OCI-LY1 (cell line): ENCODE data around the gene SP8.

Experiments used
- H2AFZ ChIP-seq: fragments of 200-600 bp; sonication (generic), shearing (Covaris generic); 2 replicates; pipeline ENCODE4 v1.6.0; 2014; ENCODE audit warnings: antibody characterized with exemption, mild to moderate bottlenecking, low read length
- H3F3A ChIP-seq: fragments of 200-600 bp; sonication (generic), shearing (Covaris generic); 2 replicates; pipeline ENCODE4 v1.6.0; 2014; ENCODE audit warnings: mild to moderate bottlenecking, antibody characterized with exemption, low read length, moderate library complexity; ENCODE audit not compliant: insufficient read depth
- H3K27ac ChIP-seq: fragments of 200-600 bp; sonication (generic); 2 replicates; pipeline ENCODE4 v1.5.1; 2014; ENCODE audit warnings: low read length, mixed run types, mild to moderate bottlenecking, low read depth; ENCODE audit not compliant: poor library complexity, severe bottlenecking
- H3K27me3 ChIP-seq: fragments of 200-600 bp; sonication (generic); 2 replicates; pipeline ENCODE4 v1.6.0; 2014; ENCODE audit warnings: antibody characterized with exemption, mild to moderate bottlenecking, low read length, moderate library complexity; ENCODE audit not compliant: insufficient read depth
- H3K36me3 ChIP-seq: fragments of 200-600 bp; sonication (generic); 2 replicates; pipeline ENCODE4 v1.6.1; 2014; ENCODE audit warnings: mild to moderate bottlenecking, antibody characterized with exemption, low read length, moderate library complexity, mixed read lengths; ENCODE audit not compliant: insufficient read depth
- H3K4me1 ChIP-seq: fragments of 200-600 bp; sonication (generic); 2 replicates; pipeline ENCODE4 v1.5.1; 2014; ENCODE audit warnings: mild to moderate bottlenecking, low read length, moderate library complexity; ENCODE audit not compliant: insufficient read depth, severe bottlenecking
- H3K4me2 ChIP-seq: fragments of 200-600 bp; sonication (generic), shearing (Covaris generic); 2 replicates; pipeline ENCODE4 v1.6.1; 2014; ENCODE audit warnings: low read length
- H3K4me3 ChIP-seq: fragments of 200-600 bp; sonication (generic); 2 replicates; pipeline ENCODE4 v1.5.1; 2014; ENCODE audit warnings: low read length, low read depth, mild to moderate bottlenecking, mixed read lengths; ENCODE audit not compliant: poor library complexity, severe bottlenecking
- H3K79me2 ChIP-seq: fragments of 200-600 bp; shearing (Covaris generic); 2 replicates; pipeline ENCODE4 v1.6.1; 2016; ENCODE audit warnings: mixed run types, low read length, mixed read lengths; ENCODE audit not compliant: insufficient read depth
- H3K9ac ChIP-seq: fragments of 200-600 bp; sonication (generic), shearing (Covaris generic); 2 replicates; pipeline ENCODE4 v1.6.1; 2014; ENCODE audit warnings: mild to moderate bottlenecking, low read length, mixed read lengths
- H3K9me2 ChIP-seq: fragments of 200-600 bp; sonication (generic), shearing (Covaris generic); 2 replicates; pipeline ENCODE4 v1.6.1; 2014; ENCODE audit warnings: low read depth, mild to moderate bottlenecking, low read length, mixed read lengths
- H3K9me3 ChIP-seq: fragments of 200-600 bp; shearing (Covaris generic); 2 replicates; pipeline ENCODE4 v1.6.1; 2014; ENCODE audit warnings: low read length, mixed read lengths
- H4K20me1 ChIP-seq: fragments of 200-600 bp; sonication (generic), shearing (Covaris generic); 2 replicates; pipeline ENCODE4 v1.6.0; 2016; ENCODE audit warnings: mild to moderate bottlenecking, low read length; ENCODE audit not compliant: insufficient read depth
- EZH2 ChIP-seq: fragments of 200-600 bp; sonication (generic), shearing (Covaris generic); IDR thresholded peaks from 2 replicates; pipeline ENCODE4 v1.8.0; 2017; ENCODE audit warnings: borderline replicate concordance, mixed run types, mild to moderate bottlenecking, antibody characterized with exemption, low read length, moderate library complexity, mixed read lengths
- TF ChIP-seq, protein P1 (sequence below): fragments of 200-600 bp; sonication (generic), shearing (Covaris generic); IDR thresholded peaks from 2 replicates; pipeline ENCODE4 v1.5.1; 2017; ENCODE audit warnings: mild to moderate bottlenecking, antibody characterized with exemption, low read length, moderate library complexity, mixed read lengths

The SP8 gene

DNA sequence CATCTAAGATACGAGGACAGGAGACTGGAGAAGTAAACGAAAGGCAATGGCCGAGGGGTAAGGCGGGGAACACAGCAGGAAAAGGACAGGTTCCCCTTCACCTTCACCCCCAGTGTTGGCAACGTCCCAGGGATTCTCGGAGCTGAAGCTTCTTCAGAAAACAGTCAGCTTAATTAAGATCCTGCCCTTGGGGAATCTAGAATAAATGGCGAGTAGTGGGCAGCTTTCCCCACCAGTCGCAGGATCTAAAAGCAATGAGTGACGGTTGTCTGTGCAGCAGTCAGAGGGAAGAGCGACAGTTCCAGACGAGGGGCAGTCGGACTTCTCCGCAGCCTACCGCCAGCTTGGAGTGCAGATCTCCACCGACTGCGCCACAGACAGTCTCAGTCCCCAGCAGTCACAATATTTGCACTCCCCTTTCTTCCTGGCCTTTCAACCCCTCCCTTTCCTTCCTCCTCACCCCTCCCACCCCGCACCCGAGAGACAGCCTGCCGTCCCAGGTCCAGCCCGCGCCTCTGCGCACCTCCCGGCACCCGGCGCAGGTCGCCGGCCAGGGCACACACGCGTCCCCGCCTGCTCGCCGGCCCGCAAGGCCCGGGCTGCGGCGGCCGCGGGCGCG lies 10.9 kb upstream of the SP8 start:
- H3K36me3 ChIP-seq: no peaks in the 10 kb centered on the region
- no peaks in the 10 kb centered on the region for H3F3A ChIP-seq
- H3K79me2 ChIP-seq: no peaks in the 10 kb centered on the region
- no peaks in the 10 kb centered on the region for H3K9me2 ChIP-seq
- H3K27me3 ChIP-seq: no peaks in the 10 kb centered on the region; the same call in 1 of the 2 replicates
- H4K20me1 ChIP-seq: no peaks in the 10 kb centered on the region
- peaks cover 5% of the 10 kb centered on the region for H3K4me1 ChIP-seq
- TF ChIP-seq EZH2: no peak
- TF ChIP-seq, protein P1, sequence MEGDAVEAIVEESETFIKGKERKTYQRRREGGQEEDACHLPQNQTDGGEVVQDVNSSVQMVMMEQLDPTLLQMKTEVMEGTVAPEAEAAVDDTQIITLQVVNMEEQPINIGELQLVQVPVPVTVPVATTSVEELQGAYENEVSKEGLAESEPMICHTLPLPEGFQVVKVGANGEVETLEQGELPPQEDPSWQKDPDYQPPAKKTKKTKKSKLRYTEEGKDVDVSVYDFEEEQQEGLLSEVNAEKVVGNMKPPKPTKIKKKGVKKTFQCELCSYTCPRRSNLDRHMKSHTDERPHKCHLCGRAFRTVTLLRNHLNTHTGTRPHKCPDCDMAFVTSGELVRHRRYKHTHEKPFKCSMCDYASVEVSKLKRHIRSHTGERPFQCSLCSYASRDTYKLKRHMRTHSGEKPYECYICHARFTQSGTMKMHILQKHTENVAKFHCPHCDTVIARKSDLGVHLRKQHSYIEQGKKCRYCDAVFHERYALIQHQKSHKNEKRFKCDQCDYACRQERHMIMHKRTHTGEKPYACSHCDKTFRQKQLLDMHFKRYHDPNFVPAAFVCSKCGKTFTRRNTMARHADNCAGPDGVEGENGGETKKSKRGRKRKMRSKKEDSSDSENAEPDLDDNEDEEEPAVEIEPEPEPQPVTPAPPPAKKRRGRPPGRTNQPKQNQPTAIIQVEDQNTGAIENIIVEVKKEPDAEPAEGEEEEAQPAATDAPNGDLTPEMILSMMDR: no peak
- H3K9me3 ChIP-seq: no peaks in the 10 kb centered on the region
- H3K27ac ChIP-seq: no peak overlapping the region
- no peak overlapping the region for H2AFZ ChIP-seq
- H3K4me2 ChIP-seq: peak overlapping the region; percentile 62
- H3K9ac ChIP-seq: peak overlapping the region; percentile 51; the same call in 1 of the 2 replicates
- H3K4me3 ChIP-seq: peak overlapping the region; percentile 65

DNA sequence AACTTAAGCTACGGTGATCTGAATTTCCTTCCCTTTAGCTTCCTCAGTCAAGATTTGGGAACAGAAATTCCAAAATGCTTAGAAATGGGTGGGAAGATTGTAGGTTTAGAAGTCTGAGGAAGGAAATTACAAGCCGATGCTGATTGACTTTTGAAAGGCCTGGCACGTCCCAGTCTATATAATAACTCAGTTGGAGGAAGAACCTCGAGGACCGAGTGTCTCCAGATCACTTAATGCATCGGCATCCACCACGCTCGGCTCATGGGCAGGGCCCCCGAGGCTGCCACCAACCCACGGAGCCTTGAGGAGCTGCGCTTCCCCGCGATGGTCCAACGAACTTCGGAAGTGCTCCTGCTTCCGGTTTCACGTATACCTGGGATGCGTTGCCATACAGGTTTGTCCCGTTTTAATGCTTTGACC lies 10.4 kb upstream of the SP8 start:
- H3K27me3 ChIP-seq: no peaks in the 10 kb centered on the region; the same call in 1 of the 2 replicates
- H3K9me3 ChIP-seq: no peaks in the 10 kb centered on the region
- H4K20me1 ChIP-seq: no peaks in the 10 kb centered on the region
- peak overlapping the region; percentile 62 for H3K4me2 ChIP-seq
- H3K79me2 ChIP-seq: no peaks in the 10 kb centered on the region
- no peak overlapping the region for H3K9ac ChIP-seq
- no peaks in the 10 kb centered on the region for H3K9me2 ChIP-seq
- H3K4me1 ChIP-seq: peaks cover 5% of the 10 kb centered on the region
- no peak overlapping the region for H2AFZ ChIP-seq
- H3K27ac ChIP-seq: no peak overlapping the region
- peak overlapping the region; percentile 65 for H3K4me3 ChIP-seq
- no peaks in the 10 kb centered on the region for H3F3A ChIP-seq
- TF ChIP-seq EZH2: no peak
- TF ChIP-seq, protein P1: no peak
- no peaks in the 10 kb centered on the region for H3K36me3 ChIP-seq

GRCh38 chr7:20796500-20796899 lies 9.8 kb upstream of the SP8 start:
- no peak overlapping the region for H3K4me2 ChIP-seq
- H3F3A ChIP-seq: no peaks in the 10 kb centered on the region
- no peak overlapping the region for H2AFZ ChIP-seq
- no peaks in the 10 kb centered on the region for H3K9me2 ChIP-seq
- H4K20me1 ChIP-seq: no peaks in the 10 kb centered on the region
- H3K27ac ChIP-seq: no peak overlapping the region
- H3K4me3 ChIP-seq: no peak overlapping the region
- peaks cover 5% of the 10 kb centered on the region for H3K4me1 ChIP-seq
- no peaks in the 10 kb centered on the region for H3K36me3 ChIP-seq
- no peaks in the 10 kb centered on the region for H3K79me2 ChIP-seq
- H3K27me3 ChIP-seq: no peaks in the 10 kb centered on the region; the same call in 1 of the 2 replicates
- no peaks in the 10 kb centered on the region for H3K9me3 ChIP-seq
- TF ChIP-seq EZH2: no peak
- no peak overlapping the region for H3K9ac ChIP-seq

DNA sequence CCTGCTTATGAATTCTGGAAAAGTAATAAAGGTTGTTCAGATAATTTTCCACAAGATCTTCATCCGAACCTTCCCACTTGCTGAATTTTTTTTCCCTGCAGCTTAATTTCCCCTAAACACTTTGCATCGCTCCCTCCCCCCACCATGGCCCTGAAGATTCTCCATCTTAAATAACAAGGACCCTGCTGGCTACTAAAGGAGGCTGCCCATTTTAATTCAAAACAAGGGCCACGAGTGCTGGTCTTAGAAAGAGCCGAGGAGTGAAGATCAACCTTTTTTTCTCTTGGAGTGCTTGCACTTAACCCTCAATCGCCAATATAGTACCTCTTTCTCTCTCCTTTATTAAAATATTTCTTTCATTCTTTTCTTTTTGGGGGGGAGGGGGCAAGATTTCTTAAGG lies 9.2 kb upstream of the SP8 start:
- no peak overlapping the region for H3K4me2 ChIP-seq
- no peak overlapping the region for H3K9ac ChIP-seq
- H2AFZ ChIP-seq: no peak overlapping the region
- no peaks in the 10 kb centered on the region for H3K9me2 ChIP-seq
- no peaks in the 10 kb centered on the region; the same call in 1 of the 2 replicates for H3K27me3 ChIP-seq
- TF ChIP-seq, protein P1: no peak
- no peak for TF ChIP-seq EZH2
- H3K4me1 ChIP-seq: peaks cover 5% of the 10 kb centered on the region
- H3K4me3 ChIP-seq: no peak overlapping the region
- no peaks in the 10 kb centered on the region for H4K20me1 ChIP-seq
- no peaks in the 10 kb centered on the region for H3K9me3 ChIP-seq
- no peak overlapping the region for H3K27ac ChIP-seq
- no peaks in the 10 kb centered on the region for H3K36me3 ChIP-seq
- no peaks in the 10 kb centered on the region for H3K79me2 ChIP-seq
- no peaks in the 10 kb centered on the region for H3F3A ChIP-seq
